HG02678 (cell line): ENCODE results near the gene TBCEL.

Experiments used
- ATAC-seq: cut with Tn5 transposase; IDR thresholded peaks from one replicate; pipeline ENCODE4 v1.9.1; 2021; ENCODE audit warnings: mild to moderate bottlenecking, moderate library complexity; ENCODE audit not compliant: unreplicated experiment

TBCEL gene

GRCh38 chr11:121134741-121135312 lies 110.9 kb downstream of the TBCEL start:
- no peak for ATAC-seq

DNA sequence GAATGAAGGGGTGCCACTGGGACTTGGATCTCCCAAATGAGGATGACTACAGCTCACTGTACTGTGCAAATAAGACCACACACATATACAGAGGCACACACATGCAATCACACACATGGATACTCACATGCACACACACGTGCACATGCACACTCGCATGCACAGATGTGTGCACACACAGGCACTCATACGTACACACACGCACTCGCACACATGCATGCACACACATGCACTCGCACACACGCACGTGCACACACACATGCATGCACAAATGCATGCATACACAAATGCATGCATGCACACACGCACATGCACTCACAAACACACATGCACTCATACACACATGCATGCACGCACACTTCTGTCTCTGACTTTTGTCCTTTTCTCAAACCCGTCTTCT lies 113.1 kb downstream of the TBCEL start:
- ATAC-seq: no peak

DNA sequence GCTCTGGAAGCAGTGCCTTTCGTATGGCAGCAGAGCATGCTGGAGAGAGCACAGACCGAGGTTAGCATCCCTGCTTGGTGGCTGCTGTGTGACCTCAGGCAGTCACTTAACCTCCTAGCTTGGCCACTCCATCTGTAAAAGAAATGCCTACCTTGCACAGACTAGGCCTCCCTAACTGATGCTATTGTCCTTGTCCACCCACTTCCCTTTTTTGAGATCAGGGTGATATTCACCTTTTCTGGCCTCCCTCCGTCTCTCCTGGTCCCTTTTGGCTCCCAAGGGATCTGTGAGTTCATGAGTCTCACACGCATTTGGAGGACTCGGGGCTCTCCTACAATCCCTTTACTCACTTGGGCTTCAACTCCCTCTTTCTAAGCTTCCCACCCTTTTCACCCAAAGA lies 114.4 kb downstream of the TBCEL start:
- no peak for ATAC-seq

GRCh38 chr11:121140369-121140768 lies 116.5 kb downstream of the TBCEL start:
- ATAC-seq: no peak
